Epithelial cell of proximal tubule (primary cell): ENCODE measurements around the gene GPC3. TPM values are rescaled to one million over a fixed set of nuclear protein-coding genes. Genes with fewer than 3 reads are reported as not detected.
A peak's percentile ranks its signal among the peaks of the same experiment; 100 is the strongest.

Experiments
- DNase-seq: peaks from one replicate; pipeline ENCODE4 v3.0.0-alpha.2; 2011; ENCODE audit warnings: low read depth
- H3K4me3 ChIP-seq: 2 replicates; pipeline ENCODE4 v1.5.1; 2011; ENCODE audit warnings: low read depth, mild to moderate bottlenecking, low read length
- CTCF ChIP-seq: conservative IDR thresholded peaks from 2 replicates; pipeline ENCODE4 v1.5.1; 2012; ENCODE audit warnings: low read depth, mild to moderate bottlenecking, low read length
- total RNA-seq: library from RNA; depleted of rRNA; stranded (reverse); fragments of >200 nt; gene quantifications from 2 replicates; pipeline ENCODE4 v1.2.3, GENCODE V29; 2015

GPC3 gene
- total RNA-seq, 1 donor from 2014 or later = 3.3 TPM

DNA sequence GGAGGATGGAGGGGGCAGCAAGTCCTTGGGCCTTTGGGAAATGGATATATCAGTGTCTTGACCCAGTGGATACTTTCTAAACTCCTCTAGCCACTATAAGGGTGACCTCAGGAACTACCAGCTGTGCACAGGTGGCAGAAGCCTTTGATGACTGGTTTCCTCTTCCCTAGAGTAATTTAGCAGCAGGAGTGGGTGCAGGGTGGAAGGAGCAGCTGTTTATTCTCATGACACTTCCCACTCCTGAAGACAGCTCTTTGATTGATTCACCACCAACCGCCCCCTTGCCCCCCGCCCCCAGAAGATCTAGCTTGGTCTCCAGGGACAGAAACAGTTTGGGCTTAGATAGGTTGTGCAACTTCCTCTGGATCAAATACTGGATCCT lies 63.0 kb downstream of the GPC3 start:
- no peak for TF ChIP-seq CTCF
- no peak overlapping the region for H3K4me3 ChIP-seq
- no peak for DNase-seq

DNA sequence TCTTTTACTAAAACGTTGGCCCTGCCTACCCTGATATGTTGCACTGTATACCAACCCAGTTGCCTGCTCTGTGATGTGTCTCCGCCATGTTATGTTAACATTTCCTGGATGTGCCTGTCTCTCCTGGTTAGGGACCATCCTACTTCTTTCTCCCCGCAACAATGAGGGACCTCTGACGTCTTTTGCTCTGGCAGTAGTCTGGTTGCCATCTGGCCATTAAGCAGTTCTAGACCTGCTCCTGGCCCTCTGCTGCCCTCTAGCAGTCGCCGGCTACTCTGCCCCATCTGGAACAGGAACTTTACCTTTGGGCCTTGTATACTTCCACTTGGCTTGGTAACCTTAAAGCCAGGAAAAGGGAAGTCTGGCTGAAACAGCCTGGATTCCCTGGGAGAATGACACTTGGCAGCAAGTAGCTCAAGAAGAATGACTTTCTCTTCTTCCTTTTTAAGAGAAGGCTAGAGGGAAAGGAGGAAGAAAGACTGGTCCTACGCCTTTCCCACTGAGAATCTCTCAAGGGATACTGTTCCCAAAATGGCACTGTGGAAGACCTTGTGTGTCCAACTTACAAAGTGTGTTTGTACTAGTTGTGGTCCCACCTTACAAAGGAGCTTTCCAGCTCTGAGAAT lies 63.5 kb downstream of the GPC3 start:
- H3K4me3 ChIP-seq = no peak overlapping the region
- DNase-seq = no peak
- TF ChIP-seq CTCF = peak; percentile 76

DNA sequence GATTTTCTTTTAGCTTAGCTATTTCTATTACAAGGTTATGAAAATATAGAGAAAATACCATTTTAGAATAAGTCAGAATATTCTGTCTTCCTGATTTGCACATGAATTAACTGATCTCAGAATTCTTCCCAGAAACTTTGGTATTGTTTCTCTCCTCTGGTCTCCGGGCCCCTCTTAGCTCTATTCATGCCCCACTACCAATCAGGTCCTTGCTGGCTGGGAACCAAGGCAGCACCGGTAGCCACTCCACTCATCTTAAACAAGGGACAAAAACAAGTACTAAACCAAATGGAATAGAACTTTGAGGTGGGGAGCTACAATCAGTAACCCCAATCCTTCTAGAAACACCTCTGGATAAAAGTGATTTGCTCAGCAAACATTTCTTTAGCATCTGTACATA lies 64.3 kb downstream of the GPC3 start:
- DNase-seq = no peak
- H3K4me3 ChIP-seq = no peak overlapping the region
- no peak for TF ChIP-seq CTCF

DNA sequence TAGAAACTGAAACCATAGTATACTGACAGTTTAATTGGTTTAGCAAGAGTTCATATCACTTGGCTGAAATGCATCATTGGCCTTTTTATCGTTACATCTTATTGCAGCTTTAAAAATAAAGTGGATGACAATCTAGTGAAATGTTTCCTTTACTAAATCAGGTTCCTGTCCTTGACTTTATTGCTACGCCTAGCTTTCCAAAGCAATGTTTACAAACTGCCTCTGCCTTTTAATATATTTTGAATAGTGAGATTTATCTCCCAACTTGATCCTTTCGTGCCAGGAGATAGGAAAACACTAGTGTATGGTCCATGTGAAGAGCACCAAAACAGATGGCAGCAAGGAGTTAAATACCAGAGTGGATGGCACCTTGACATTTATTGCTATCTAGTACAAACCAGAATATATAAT lies 67.0 kb downstream of the GPC3 start:
- TF ChIP-seq CTCF = no peak
- DNase-seq = no peak
- no peak overlapping the region for H3K4me3 ChIP-seq

DNA sequence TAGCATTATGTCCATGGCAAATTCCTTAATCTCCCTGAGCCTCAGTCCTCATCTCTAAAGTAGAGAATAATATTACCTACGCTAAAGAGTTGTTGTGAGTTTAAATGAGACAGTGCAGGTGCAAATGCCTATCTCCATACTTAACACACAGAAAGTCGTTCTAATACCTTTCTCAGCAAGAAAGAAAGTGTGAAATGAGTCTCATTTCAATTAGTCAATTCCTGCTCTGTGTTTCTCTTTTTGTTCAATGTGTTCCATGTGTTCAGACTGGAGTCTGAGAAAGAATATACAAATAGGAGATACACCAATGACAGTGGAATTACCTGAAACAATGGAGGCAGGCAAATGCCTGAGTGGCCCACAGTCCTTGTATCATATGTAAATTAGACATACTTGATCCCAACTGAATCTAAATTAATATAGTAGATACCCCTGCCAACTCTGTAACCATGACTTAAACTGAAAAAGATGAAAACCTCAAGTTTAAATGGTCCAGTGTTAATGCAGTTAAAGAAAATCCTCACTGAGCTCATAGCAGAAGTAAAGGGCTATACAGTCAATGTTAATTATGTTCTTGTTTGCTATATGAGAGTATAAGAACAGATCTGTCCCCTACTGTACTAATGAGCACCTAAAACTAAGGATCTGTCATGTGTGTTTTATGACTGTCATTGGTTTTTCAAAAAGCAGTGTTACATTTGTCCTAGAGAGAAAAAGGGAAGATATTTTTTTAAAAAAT lies 68.2 kb downstream of the GPC3 start:
- DNase-seq = no peak
- no peak for TF ChIP-seq CTCF
- H3K4me3 ChIP-seq = no peak overlapping the region

- no peak overlapping the region for H3K4me3 ChIP-seq
- TF ChIP-seq CTCF = no peak
- DNase-seq = no peak
Observed at GRCh38 chrX:133913658-133914388, 71.6 kb downstream of the GPC3 start.

DNA sequence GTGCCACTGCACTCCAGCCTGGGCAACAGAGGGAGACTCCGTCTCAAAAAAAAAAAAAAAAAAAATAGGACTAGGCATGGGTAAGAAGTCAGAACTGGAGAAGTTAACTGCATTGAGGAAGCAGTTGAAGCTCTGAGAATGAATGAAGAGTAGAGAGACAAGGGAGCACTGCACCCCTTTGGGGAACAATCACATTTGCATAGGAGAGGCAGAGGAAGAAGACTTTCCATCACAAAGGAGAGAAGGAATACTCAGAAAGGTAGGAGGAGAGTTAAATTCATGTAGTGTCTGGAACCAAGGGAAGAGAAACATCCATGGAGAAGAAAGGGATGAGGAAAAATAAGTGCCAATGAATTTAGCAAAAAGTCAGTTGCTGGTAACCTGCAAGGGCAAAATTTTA lies 72.4 kb downstream of the GPC3 start:
- H3K4me3 ChIP-seq = no peak overlapping the region
- no peak for TF ChIP-seq CTCF
- DNase-seq = no peak
